K562 (cell line): Measurements from ENCODE around the gene PPA2. TPM values are rescaled to one million over a fixed set of nuclear protein-coding genes. Genes with fewer than 3 reads are reported as not detected.

ENCODE experiments used
- ARID3A ChIP-seq: IDR thresholded peaks from 2 replicates; pipeline ENCODE4 v1.6.1; 2012; ENCODE audit warnings: low read depth, low read length, improper control_type of control experiment, borderline replicate concordance
- CBFB ChIP-seq: sonication (generic); formaldehyde crosslinking; IDR thresholded peaks from 2 replicates; pipeline ENCODE4 v1.4.0; 2020; ENCODE audit warnings: mild to moderate bottlenecking, missing genetic modification reagents
- CREM ChIP-seq: IDR thresholded peaks from 2 replicates; pipeline ENCODE4 v1.6.1; 2014; ENCODE audit warnings: antibody characterized with exemption, low read depth
- CTBP1 ChIP-seq: fragments of 450-650 bp; IDR thresholded peaks from 2 replicates; pipeline ENCODE4 v1.6.1; 2016; ENCODE audit warnings: borderline replicate concordance
- KLF6 ChIP-seq: fragments of 250-450 bp; sonication (Bioruptor Pico); IDR thresholded peaks from 2 replicates; pipeline ENCODE4 v1.4.0; 2020; ENCODE audit warnings: mild to moderate bottlenecking, moderate library complexity, borderline replicate concordance
- L3MBTL2 ChIP-seq: fragments of 450-650 bp; IDR thresholded peaks from 2 replicates; pipeline ENCODE4 v1.6.1; 2016; ENCODE audit warnings: mild to moderate bottlenecking, moderate library complexity
- PRDM10 ChIP-seq: fragments of 450-650 bp; IDR thresholded peaks from 2 replicates; pipeline ENCODE4 v1.6.1; 2018; ENCODE audit not compliant: partially characterized antibody
- PYGO2 ChIP-seq: fragments of 450-650 bp; IDR thresholded peaks from 2 replicates; pipeline ENCODE4 v1.6.1; 2016; ENCODE audit warnings: mild to moderate bottlenecking, missing genetic modification characterization, moderate library complexity, missing compliant biosample characterization
- RAD51 ChIP-seq: fragments of 450-650 bp; IDR thresholded peaks from 2 replicates; pipeline ENCODE4 v1.7.1; 2016; ENCODE audit warnings: low read depth, mild to moderate bottlenecking, borderline replicate concordance
- ZBTB5 ChIP-seq: fragments of 450-650 bp; IDR thresholded peaks from 2 replicates; pipeline ENCODE4 v1.6.1; 2017; ENCODE audit warnings: antibody characterized with exemption
- ZHX1 ChIP-seq: fragments of 150-350 bp; conservative IDR thresholded peaks from 2 replicates; pipeline ENCODE4 v1.6.1; 2014; ENCODE audit warnings: low read length
- ZKSCAN8 ChIP-seq: fragments of 200-800 bp; sonication (Bioruptor generic); IDR thresholded peaks from 2 replicates; pipeline ENCODE4 v1.6.1; 2016; ENCODE audit warnings: missing genetic modification characterization, missing compliant biosample characterization
- ZNF644 ChIP-seq: fragments of 200-800 bp; sonication (Bioruptor generic); IDR thresholded peaks from 2 replicates; pipeline ENCODE4 v1.6.1; 2016; ENCODE audit warnings: low read depth, missing genetic modification characterization, missing compliant biosample characterization
- polyA plus RNA-seq, 8 experiments: library from polyadenylated mRNA; depleted of rRNA in 4 of 8; stranded (reverse) in 5 of 8; unstranded in 3 of 8; fragments of >200 nt; fragmentation: Nextera tagmentation in 2 of 8; fragmentation: Illumina TruSeq in 1 of 8; extraction: Ambion mirVana in 2 of 8; extraction: Trizol in 1 of 8; gene quantifications; 2 replicates each; pipeline versions ENCODE4 v1.2.1 to v1.2.3, GENCODE V29; 2011 to 2014; ENCODE audit warnings: inconsistent platforms in 1 of 8, missing spikeins in 1 of 8
- total RNA-seq, 7 experiments: library from RNA; depleted of rRNA in 6 of 7; stranded (reverse); fragments of >200 nt in 6 of 7; fragmentation: Illumina TruSeq in 2 of 7; extraction: Trizol in 2 of 7; gene quantifications; 2 replicates each; pipeline versions ENCODE4 v1.2.1 to v1.2.3, GENCODE V29; 2011 to 2021; ENCODE audit warnings: low replicate concordance in 1 of 7
- TF ChIP-seq, protein P1 (sequence below): fragments of 450-650 bp; IDR thresholded peaks from 2 replicates; pipeline ENCODE4 v1.6.1; 2016

Gene PPA2
- total and polyA plus RNA-seq, 9 of the 15 experiments (the other 6 are each of a cell fraction or from before 2014, with no cell fraction given): 48.3 to 190 (median 109) TPM

- no peak for TF ChIP-seq ARID3A
- no peak; the same call in 1 of the 2 replicates for TF ChIP-seq ZKSCAN8 (CRISPR knock-in tag)
- TF ChIP-seq ZHX1: no peak
- TF ChIP-seq PYGO2: no peak
- TF ChIP-seq KLF6 (CRISPR knock-in tag): peak; percentile 42; the same call in 1 of the 2 replicates
- peak; percentile 88 for TF ChIP-seq PRDM10
- 0 out of 2 replicates have a peak, but pooled peaks have one; percentile 11 for TF ChIP-seq RAD51
- TF ChIP-seq CTBP1: peak; percentile 86
- TF ChIP-seq, protein P1, sequence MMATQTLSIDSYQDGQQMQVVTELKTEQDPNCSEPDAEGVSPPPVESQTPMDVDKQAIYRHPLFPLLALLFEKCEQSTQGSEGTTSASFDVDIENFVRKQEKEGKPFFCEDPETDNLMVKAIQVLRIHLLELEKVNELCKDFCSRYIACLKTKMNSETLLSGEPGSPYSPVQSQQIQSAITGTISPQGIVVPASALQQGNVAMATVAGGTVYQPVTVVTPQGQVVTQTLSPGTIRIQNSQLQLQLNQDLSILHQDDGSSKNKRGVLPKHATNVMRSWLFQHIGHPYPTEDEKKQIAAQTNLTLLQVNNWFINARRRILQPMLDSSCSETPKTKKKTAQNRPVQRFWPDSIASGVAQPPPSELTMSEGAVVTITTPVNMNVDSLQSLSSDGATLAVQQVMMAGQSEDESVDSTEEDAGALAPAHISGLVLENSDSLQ: no peak
- TF ChIP-seq CREM: peak; percentile 54
- TF ChIP-seq ZNF644 (tag): no peak
- no peak for TF ChIP-seq ZBTB5
- TF ChIP-seq L3MBTL2: peak; percentile 48; the same call in 1 of the 2 replicates
- peak; percentile 86 for TF ChIP-seq CBFB (CRISPR knock-in tag)
Measured at GRCh38 chr4:105461221-105461620, 12.6 kb downstream of the PPA2 start (continued).
